Liver (tissue), 9 donors: ENCODE results near the gene RELN. TPM values are rescaled to one million over a fixed set of nuclear protein-coding genes. Genes with fewer than 3 reads are reported as not detected.

ENCODE experiments used
- DNase-seq: peaks from one replicate; pipeline ENCODE4 v3.0.0-alpha.2; 2017; ENCODE audit warnings: low spot score
- H3K27ac ChIP-seq, 2 donors: one replicate each; pipeline ENCODE4 v1.7.0; 2013; ENCODE audit warnings: inconsistent platforms in 2 of 2, low read length in 2 of 2, control low read depth in 1 of 2, low read depth in 1 of 2, mild to moderate bottlenecking in 1 of 2
- H3K27me3 ChIP-seq, 4 donors: one replicate each; pipeline versions ENCODE4 v1.6.1 to v1.7.0; 2013; ENCODE audit warnings: low read length in 3 of 4, inconsistent platforms in 1 of 4, mild to moderate bottlenecking in 1 of 4, moderate library complexity in 1 of 4; ENCODE audit not compliant: control insufficient read depth in 4 of 4, insufficient read depth in 4 of 4
- H3K36me3 ChIP-seq, 4 donors: one replicate each; pipeline versions ENCODE4 v1.6.1 to v1.7.0; 2013; ENCODE audit warnings: low read length in 3 of 4, mild to moderate bottlenecking in 3 of 4, low read depth in 1 of 4, moderate library complexity in 1 of 4; ENCODE audit not compliant: control insufficient read depth in 4 of 4, insufficient read depth in 3 of 4
- H3K4me1 ChIP-seq, 4 donors: one replicate each; pipeline versions ENCODE4 v1.6.1 to v1.7.0; 2013; ENCODE audit warnings: low read length in 3 of 4, mild to moderate bottlenecking in 3 of 4, moderate library complexity in 1 of 4; ENCODE audit not compliant: control insufficient read depth in 4 of 4, insufficient read depth in 4 of 4
- H3K4me3 ChIP-seq, 3 donors: one replicate each; pipeline versions ENCODE4 v1.6.1 to v1.7.0; 2013; ENCODE audit warnings: low read length in 3 of 3, control low read depth in 1 of 3, low read depth in 1 of 3, mild to moderate bottlenecking in 1 of 3
- H3K9ac ChIP-seq, 2 donors: one replicate each; pipeline ENCODE4 v1.7.0; 2013; ENCODE audit warnings: low read length in 2 of 2, mild to moderate bottlenecking in 2 of 2, moderate library complexity in 2 of 2, control low read depth in 1 of 2, low read depth in 1 of 2
- H3K9me3 ChIP-seq, 4 donors: one replicate each; pipeline versions ENCODE4 v1.6.1 to v1.7.0; 2013; ENCODE audit warnings: low read length in 3 of 4; ENCODE audit not compliant: control insufficient read depth in 4 of 4
- EGR1 ChIP-seq, 2 donors: IDR thresholded peaks; 2 replicates each; pipeline ENCODE4 v1.6.1; 2016 to 2018; ENCODE audit warnings: antibody characterized with exemption in 2 of 2, low read depth in 2 of 2
- FOXA1 ChIP-seq: IDR thresholded peaks from 2 replicates; pipeline ENCODE4 v1.6.1; 2016; ENCODE audit warnings: antibody characterized with exemption
- FOXA2 ChIP-seq: IDR thresholded peaks from 2 replicates; pipeline ENCODE4 v1.6.1; 2016; ENCODE audit warnings: antibody characterized with exemption
- HNF4A ChIP-seq, 2 donors: conservative IDR thresholded peaks; 2 replicates each; pipeline ENCODE4 v1.6.1; 2016; ENCODE audit warnings: antibody characterized with exemption in 2 of 2, mild to moderate bottlenecking in 2 of 2
- HNF4G ChIP-seq: IDR thresholded peaks from 2 replicates; pipeline ENCODE4 v1.6.1; 2016; ENCODE audit warnings: antibody characterized with exemption
- JUND ChIP-seq, 2 donors: IDR thresholded peaks; 2 replicates each; pipeline ENCODE4 v1.6.1; 2016; ENCODE audit warnings: antibody characterized with exemption in 2 of 2
- NR2F2 ChIP-seq: IDR thresholded peaks from 2 replicates; pipeline ENCODE4 v1.6.1; 2016; ENCODE audit warnings: antibody characterized with exemption
- RAD21 ChIP-seq, 2 donors: IDR thresholded peaks; 2 replicates each; pipeline ENCODE4 v1.6.1; 2016; ENCODE audit warnings: antibody characterized with exemption in 2 of 2, mild to moderate bottlenecking in 2 of 2
- RXRA ChIP-seq, 2 donors: IDR thresholded peaks; 2 replicates each; pipeline ENCODE4 v1.6.1; 2017 to 2018; ENCODE audit warnings: antibody characterized with exemption in 2 of 2, mild to moderate bottlenecking in 1 of 2
- SP1 ChIP-seq: IDR thresholded peaks from 2 replicates; pipeline ENCODE4 v1.6.1; 2018; ENCODE audit warnings: antibody characterized with exemption, mild to moderate bottlenecking
- TAF1 ChIP-seq: conservative IDR thresholded peaks from 2 replicates; pipeline ENCODE4 v1.6.1; 2016; ENCODE audit warnings: antibody characterized with exemption, mild to moderate bottlenecking
- YY1 ChIP-seq: IDR thresholded peaks from 2 replicates; pipeline ENCODE4 v1.6.1; 2016; ENCODE audit warnings: antibody characterized with exemption, mild to moderate bottlenecking
- ZBTB33 ChIP-seq: IDR thresholded peaks from 2 replicates; pipeline ENCODE4 v1.6.1; 2016; ENCODE audit warnings: antibody characterized with exemption
- WGBS: extraction: QIAGEN DNeasy Blood & Tissue Kit; methylation state at CpG from one replicate; pipeline ENCODE4 v1.1.7; 2013; 5-methylcytosine and 5-hydroxymethylcytosine counted together
- polyA plus RNA-seq, 2 donors: library from polyadenylated mRNA; stranded (reverse) in 1 of 2; unstranded in 1 of 2; fragments of 200-250 nt in 1 of 2; fragments of >200 nt in 1 of 2; fragmentation: Nextera tagmentation in 1 of 2; extraction: Ambion mirVana in 1 of 2; gene quantifications; one replicate each; pipeline versions ENCODE4 v1.2.1 to v1.2.3, GENCODE V29; 2013 to 2015
- total RNA-seq, 2 donors: library from RNA; depleted of rRNA; stranded (reverse); fragments of >200 nt; gene quantifications; one replicate each; pipeline ENCODE4 v1.2.3, GENCODE V29; 2014
- TF ChIP-seq, protein P1 (sequence below): IDR thresholded peaks from 2 replicates; pipeline ENCODE4 v1.6.1; 2016; ENCODE audit warnings: antibody characterized with exemption
- TF ChIP-seq, protein P2 (sequence below): IDR thresholded peaks from 2 replicates; pipeline ENCODE4 v1.6.1; 2016; ENCODE audit warnings: antibody characterized with exemption
- TF ChIP-seq, protein P3 (sequence below): IDR thresholded peaks from 2 replicates; pipeline ENCODE4 v1.6.1; 2016; ENCODE audit warnings: antibody characterized with exemption, mild to moderate bottlenecking
- TF ChIP-seq, protein P4 (sequence below): fragments of 150-350 bp; IDR thresholded peaks from 2 replicates; pipeline ENCODE4 v1.5.1; 2017; ENCODE audit warnings: improper control_type of control experiment, low read depth, low read length; ENCODE audit not compliant: missing input control
- donor health status: healthy.
- donor health status: healthy.
- donor health status: healthy.
- donor health status: healthy.
- donor health status: healthy.

RELN gene
- total and polyA plus RNA-seq, 4 donors = 10.0 to 69.8 (median 28.4) TPM

DNA sequence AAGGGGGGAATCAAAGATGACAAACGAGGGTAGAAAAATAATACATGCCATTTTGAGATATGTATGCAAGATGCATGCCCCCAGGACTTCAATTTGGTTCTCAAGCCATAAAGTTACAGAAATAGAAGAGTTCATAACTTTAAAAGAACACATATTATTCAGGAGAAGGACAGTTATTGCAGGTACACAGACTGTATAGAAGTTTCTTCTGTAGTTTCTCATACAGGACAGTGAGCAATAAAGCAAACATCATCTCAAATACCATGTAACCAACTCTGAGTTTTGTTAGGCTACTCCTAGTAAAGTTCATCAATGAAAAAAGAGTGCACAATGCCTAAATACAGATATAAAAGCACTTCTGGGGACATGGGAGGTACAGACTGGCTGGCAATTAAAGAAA is 226.6 kb downstream of the RELN start:
- Histone ChIP-seq H3K27me3 (no peaks in the 10 kb centered on the region), H3K4me1 (no peaks in the 10 kb centered on the region), H3K36me3 (no peaks in the 10 kb centered on the region), H3K4me3 (no peak overlapping the region), H3K9ac (no peak overlapping the region), H3K9me3 (no peaks in the 10 kb centered on the region), H3K27ac (no peak overlapping the region)
- TF ChIP-seq, protein P1, sequence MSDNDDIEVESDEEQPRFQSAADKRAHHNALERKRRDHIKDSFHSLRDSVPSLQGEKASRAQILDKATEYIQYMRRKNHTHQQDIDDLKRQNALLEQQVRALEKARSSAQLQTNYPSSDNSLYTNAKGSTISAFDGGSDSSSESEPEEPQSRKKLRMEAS = no peak
- TF ChIP-seq HNF4A (conservative IDR thresholded peaks at IDR 0.05) (no peak), RXRA (IDR thresholded peaks at IDR 0.05) (no peak), JUND (IDR thresholded peaks at IDR 0.05) (no peak), SP1 (no peak), EGR1 (IDR thresholded peaks at IDR 0.05; ENCODE audit: low read depth in 2 of 2) (no peak), YY1 (no peak), RAD21 (IDR thresholded peaks at IDR 0.05) (no peak), NR2F2 (no peak), TAF1 (no peak)
- TF ChIP-seq, protein P2, sequence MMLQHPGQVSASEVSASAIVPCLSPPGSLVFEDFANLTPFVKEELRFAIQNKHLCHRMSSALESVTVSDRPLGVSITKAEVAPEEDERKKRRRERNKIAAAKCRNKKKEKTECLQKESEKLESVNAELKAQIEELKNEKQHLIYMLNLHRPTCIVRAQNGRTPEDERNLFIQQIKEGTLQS = no peak
- DNase-seq = no peak
- WGBS = 66% methylated on average over 1 of the region's 1 CpG

DNA sequence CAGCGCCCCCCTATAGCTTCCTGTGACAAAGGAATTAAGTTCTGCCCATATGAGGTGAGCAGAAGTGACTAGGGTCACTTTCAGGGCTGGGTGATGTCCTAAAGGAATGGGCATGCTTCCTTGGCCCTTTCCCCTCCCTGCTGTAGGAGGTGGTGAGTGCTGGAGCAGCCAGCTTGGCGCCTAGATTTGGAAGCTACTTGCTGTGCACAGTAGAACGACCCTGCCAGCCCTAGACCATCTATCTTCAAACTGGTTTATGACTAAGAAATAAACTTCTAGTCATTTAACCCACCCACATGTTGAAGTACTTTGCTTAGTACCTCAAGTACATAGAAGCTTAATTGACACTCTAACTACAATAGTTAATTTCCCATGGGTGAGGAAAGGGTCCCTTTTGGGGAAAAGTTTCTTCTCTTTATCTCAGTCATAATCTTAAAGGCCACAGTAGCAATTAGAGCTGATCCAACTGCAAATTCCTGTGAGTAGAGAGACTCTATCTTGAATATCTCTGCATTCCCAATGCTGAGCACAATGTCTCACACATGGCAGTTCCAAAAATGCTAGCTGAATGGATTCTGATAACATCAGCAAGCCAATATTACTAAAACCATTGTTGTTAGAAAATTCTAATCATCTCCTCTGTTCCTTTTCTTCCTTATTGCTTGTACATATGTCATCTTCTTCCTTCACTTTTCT is 227.2 kb downstream of the RELN start:
- no peak for TF ChIP-seq EGR1 (IDR thresholded peaks at IDR 0.05; ENCODE audit: low read depth in 2 of 2)
- no peak for TF ChIP-seq JUND (IDR thresholded peaks at IDR 0.05)
- TF ChIP-seq ZBTB33 = no peak
- no peak for TF ChIP-seq RXRA (IDR thresholded peaks at IDR 0.05)
- no peak for TF ChIP-seq TAF1
- TF ChIP-seq, protein P3, sequence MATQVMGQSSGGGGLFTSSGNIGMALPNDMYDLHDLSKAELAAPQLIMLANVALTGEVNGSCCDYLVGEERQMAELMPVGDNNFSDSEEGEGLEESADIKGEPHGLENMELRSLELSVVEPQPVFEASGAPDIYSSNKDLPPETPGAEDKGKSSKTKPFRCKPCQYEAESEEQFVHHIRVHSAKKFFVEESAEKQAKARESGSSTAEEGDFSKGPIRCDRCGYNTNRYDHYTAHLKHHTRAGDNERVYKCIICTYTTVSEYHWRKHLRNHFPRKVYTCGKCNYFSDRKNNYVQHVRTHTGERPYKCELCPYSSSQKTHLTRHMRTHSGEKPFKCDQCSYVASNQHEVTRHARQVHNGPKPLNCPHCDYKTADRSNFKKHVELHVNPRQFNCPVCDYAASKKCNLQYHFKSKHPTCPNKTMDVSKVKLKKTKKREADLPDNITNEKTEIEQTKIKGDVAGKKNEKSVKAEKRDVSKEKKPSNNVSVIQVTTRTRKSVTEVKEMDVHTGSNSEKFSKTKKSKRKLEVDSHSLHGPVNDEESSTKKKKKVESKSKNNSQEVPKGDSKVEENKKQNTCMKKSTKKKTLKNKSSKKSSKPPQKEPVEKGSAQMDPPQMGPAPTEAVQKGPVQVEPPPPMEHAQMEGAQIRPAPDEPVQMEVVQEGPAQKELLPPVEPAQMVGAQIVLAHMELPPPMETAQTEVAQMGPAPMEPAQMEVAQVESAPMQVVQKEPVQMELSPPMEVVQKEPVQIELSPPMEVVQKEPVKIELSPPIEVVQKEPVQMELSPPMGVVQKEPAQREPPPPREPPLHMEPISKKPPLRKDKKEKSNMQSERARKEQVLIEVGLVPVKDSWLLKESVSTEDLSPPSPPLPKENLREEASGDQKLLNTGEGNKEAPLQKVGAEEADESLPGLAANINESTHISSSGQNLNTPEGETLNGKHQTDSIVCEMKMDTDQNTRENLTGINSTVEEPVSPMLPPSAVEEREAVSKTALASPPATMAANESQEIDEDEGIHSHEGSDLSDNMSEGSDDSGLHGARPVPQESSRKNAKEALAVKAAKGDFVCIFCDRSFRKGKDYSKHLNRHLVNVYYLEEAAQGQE = no peak
- TF ChIP-seq SP1 = no peak
- TF ChIP-seq FOXA1 = no peak
- no peak for TF ChIP-seq HNF4A (conservative IDR thresholded peaks at IDR 0.05)
- TF ChIP-seq YY1 = no peak
- no peak for TF ChIP-seq NR2F2
- no peak for TF ChIP-seq RAD21 (IDR thresholded peaks at IDR 0.05)
- no peak for TF ChIP-seq FOXA2
- TF ChIP-seq, protein P4, sequence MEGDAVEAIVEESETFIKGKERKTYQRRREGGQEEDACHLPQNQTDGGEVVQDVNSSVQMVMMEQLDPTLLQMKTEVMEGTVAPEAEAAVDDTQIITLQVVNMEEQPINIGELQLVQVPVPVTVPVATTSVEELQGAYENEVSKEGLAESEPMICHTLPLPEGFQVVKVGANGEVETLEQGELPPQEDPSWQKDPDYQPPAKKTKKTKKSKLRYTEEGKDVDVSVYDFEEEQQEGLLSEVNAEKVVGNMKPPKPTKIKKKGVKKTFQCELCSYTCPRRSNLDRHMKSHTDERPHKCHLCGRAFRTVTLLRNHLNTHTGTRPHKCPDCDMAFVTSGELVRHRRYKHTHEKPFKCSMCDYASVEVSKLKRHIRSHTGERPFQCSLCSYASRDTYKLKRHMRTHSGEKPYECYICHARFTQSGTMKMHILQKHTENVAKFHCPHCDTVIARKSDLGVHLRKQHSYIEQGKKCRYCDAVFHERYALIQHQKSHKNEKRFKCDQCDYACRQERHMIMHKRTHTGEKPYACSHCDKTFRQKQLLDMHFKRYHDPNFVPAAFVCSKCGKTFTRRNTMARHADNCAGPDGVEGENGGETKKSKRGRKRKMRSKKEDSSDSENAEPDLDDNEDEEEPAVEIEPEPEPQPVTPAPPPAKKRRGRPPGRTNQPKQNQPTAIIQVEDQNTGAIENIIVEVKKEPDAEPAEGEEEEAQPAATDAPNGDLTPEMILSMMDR = no peak
- TF ChIP-seq, protein P2 = no peak
- no peak for TF ChIP-seq HNF4G
- 72% methylated on average over 3 of the region's 3 CpGs for WGBS
- no peaks in the 10 kb centered on the region for H3K4me1 ChIP-seq

More for the DNA sequence above, 227.2 kb downstream of the RELN start:
- no peaks in the 10 kb centered on the region for H3K9me3 ChIP-seq
- no peaks in the 10 kb centered on the region for H3K27me3 ChIP-seq
- no peak overlapping the region for H3K27ac ChIP-seq
- H3K36me3 ChIP-seq = no peaks in the 10 kb centered on the region
- H3K4me3 ChIP-seq = no peak overlapping the region
- H3K9ac ChIP-seq = no peak overlapping the region
- DNase-seq = no peak
